Measurements from ENCODE around the gene KRTAP5-6.
"Not testable (repeated sequence)": the region's sequence is repeated elsewhere in the genome, so short reads cannot be mapped to it uniquely, and the experiment has no call there.

GRCh38 chr11:1684886-1685874 is 11.8 kb upstream of the KRTAP5-6 start:
- TF ChIP-seq, protein P1, sequence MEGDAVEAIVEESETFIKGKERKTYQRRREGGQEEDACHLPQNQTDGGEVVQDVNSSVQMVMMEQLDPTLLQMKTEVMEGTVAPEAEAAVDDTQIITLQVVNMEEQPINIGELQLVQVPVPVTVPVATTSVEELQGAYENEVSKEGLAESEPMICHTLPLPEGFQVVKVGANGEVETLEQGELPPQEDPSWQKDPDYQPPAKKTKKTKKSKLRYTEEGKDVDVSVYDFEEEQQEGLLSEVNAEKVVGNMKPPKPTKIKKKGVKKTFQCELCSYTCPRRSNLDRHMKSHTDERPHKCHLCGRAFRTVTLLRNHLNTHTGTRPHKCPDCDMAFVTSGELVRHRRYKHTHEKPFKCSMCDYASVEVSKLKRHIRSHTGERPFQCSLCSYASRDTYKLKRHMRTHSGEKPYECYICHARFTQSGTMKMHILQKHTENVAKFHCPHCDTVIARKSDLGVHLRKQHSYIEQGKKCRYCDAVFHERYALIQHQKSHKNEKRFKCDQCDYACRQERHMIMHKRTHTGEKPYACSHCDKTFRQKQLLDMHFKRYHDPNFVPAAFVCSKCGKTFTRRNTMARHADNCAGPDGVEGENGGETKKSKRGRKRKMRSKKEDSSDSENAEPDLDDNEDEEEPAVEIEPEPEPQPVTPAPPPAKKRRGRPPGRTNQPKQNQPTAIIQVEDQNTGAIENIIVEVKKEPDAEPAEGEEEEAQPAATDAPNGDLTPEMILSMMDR (IDR thresholded peaks at IDR 0.05): not testable (repeated sequence)
- TF ChIP-seq RCOR1 (IDR thresholded peaks at IDR 0.05; ENCODE audit: low read length); POLR2AphosphoS5 (IDR thresholded peaks at IDR 0.05; ENCODE audit: low read depth, low read length): not testable (repeated sequence)
